Measurements from ENCODE around the gene GNG7.
"Not testable (repeated sequence)": the region's sequence is repeated elsewhere in the genome, so short reads cannot be mapped to it uniquely, and the experiment has no call there.

Gene GNG7

DNA sequence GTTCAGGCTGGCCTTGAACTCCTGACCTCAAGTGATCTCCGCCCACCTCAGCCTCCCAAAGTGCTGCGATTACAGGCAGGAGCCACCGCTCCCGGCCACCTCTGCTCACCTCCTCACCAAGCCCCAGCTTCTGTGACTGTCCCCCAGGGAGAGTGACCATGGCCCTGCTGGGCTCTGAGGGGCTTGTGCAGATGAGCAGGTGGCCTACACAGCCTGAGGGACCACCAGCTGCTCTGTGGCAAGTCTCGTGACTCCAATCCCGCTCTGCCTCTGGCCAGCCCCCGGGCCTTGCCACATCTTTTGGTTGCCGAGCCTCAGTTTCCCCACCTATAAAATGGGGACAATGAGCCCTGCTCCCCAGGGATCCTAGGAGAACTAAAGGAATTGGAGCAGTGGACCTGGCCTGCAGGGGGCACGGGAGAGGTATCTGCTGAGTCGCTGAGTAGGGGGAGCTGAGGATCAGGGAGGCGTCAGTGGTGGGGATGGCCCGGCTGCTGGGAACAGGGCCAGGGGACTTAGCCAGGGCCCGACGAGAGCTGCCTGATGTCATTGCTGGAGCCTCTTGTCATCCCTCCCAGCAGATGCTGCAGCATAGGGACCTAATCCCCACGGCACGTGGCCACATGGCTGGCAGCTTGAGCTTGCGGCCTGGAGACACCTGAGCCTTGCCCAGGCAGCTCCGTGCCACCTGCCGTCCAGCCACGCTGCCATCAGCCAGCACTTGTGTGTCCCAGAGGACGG lies 151.9 kb downstream of the GNG7 start:
- no peak for DNase-seq (ENCODE audit: low spot score)

DNA sequence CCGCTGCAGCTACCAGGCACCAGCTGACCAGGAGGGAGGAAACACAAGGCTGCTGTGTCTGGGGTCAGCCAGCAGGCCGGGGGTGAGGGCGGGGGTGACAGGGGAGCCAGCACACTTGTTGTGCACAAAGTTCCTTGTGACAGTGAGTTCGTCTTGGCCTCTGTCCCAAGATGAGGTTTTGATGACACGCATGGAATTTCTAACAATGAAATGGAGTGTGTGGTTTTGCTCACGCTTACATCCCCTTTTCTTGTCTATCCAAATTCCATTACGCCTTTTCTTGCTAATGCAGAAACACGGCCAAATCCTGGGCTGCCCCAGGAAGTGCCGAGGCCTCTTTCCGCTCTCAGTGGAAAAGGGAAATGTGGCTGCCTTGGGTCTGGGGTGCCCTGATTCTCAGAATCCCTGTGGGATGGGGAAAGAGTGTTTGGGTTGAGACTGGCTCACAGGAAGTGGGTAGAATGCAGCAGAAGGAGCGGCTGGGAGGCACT lies 152.7 kb downstream of the GNG7 start:
- no peak for DNase-seq (ENCODE audit: low spot score)

DNA sequence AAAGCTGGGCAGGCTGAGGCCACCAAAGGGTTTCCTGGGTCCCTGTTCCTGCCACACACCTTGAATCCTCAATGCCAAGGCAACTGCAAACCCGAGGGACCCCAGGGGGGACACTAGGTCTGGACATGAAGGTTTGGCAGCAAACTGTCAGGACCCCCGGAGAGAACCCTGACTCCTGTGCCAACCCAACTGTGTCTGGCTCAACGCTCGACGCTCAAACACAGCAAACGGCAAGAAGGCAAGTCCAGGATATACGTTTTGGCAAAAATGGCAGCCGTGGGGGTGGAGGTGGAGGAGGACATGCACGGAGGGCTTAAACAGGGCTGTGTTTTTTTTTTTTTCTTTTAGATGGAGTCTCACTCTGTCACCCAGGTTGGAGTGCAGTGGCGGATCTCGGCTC lies 153.5 kb downstream of the GNG7 start:
- DNase-seq (ENCODE audit: low spot score), result no peak

DNA sequence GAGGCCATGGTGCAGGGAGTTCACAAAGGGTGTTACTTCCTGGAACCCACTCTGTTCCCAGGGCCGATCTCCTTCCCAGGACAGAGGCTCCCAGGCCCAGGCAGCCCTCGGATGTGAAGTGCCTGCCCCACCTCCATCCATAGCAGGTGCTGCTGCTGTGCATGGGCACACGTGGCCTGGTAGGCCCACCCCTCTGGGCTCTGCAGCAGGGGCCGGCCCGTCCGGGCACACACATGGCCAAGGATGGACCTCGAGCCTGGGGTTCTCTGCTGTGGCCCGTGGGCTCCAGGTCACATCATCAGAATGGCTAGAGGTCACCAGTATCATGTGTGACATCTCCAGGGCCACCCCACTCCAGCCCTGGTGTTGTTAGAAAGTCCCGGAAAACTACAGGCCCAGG lies 154.8 kb downstream of the GNG7 start:
- DNase-seq (ENCODE audit: low spot score), result no peak

DNA sequence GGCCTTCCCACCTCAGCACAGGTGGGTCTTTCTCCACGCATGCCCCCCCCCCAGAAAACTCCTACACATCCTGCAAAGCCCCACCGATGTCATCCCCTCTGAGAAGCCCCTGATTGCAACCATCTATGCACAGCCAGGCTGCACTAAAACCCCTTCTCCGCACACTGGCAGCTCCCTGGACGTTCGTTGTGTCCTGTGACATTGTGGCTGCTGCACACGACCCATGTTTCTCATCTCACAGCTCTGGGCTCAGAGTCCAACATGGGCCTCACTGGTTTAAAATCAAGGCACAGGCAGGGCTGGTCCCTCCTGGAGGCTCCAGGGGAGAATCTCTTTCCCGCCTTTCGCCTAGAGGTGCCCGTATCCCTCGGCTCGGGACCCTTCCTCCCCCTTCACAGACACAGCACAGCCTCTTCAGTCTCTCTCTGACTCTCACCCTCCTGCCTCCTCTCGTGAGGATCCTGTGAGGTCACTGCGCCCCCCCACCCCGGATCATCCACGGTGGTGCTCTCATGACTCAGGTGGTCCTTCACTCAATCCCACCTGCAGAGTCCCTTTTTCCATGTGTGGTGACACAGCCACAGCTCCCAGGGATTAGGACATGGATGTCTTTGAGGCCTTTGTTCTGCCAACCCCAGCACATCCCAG lies 155.3 kb downstream of the GNG7 start:
- DNase-seq (ENCODE audit: low spot score), result no peak

DNA sequence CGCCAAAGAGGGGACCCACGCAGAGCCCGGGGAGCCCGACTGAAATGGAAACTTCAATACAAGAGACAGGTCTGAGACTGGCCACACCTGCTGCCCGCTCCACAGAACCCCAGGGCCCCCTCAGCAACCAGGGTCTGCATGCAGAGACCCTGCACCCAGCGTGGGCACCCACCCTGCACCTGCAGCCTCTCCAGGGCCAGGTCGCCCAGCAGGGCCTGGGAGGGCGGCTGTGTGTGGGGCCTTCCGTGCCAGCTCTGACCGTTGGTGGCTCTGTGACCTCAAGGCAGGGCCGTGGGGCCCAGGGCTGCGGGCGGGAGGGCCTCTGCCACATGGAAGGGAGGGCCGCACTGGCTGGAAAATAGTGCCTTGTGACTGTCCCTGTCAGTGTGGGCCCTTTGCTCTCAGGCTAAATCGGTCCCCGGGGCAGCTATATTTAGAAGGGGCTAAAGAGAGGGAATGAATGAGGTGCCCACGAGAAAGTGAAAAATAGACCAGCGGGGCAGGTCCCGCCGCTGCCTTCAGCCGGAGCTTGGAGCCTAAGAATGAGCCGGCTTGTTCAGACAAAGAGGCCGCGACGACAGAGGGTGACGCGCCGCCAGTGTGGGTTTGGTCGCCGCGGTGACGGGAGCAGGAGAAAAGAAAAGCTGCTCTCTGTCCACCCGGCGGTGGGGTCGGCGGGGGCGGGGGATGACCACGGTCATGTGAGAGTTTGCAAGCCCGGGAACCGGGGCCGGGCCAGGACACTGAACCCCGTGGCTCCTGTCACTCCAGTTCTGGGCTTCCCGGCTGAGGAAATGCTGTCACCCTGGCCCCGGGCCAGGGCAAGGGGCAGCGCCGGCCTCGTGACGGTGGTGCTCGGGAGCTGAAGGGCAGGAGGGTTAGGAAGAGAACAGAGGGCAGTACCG lies 156.1 kb downstream of the GNG7 start:
- no peak for DNase-seq (ENCODE audit: low spot score)

DNA sequence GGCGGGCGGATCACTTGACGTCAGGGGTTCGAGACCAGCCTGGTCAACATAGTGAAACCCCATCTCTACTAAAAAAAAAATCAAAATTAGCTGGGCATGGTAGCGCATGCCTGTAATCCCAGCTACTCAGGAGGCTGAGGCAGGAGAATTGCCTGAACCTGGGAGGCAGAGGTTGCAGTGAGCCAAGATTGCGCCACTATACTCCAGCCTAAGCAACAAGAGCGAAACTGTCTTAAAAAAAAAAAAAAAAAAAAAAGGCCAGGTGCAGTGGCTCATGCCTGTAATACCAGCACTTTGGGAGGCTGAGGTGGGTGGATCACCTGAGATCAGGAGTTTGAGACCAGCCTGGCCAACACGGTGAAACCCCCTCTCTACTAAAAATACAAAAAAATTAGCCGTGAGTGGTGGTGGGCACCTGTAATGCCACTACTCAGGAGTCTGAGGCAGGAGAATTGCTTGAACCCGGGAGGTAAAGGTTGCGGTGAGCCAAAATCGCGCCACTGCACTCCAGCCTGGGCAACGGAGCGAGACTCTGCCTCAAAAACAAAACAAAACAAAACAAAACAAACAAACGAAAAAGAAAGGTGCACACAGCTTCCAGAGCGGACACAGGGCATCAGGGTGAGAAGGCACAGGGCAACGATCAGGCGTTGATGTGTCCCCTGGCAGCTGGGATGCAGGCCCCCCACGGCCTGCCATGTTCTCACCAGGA lies 156.9 kb downstream of the GNG7 start:
- DNase-seq (ENCODE audit: low spot score), result not testable (repeated sequence)

DNA sequence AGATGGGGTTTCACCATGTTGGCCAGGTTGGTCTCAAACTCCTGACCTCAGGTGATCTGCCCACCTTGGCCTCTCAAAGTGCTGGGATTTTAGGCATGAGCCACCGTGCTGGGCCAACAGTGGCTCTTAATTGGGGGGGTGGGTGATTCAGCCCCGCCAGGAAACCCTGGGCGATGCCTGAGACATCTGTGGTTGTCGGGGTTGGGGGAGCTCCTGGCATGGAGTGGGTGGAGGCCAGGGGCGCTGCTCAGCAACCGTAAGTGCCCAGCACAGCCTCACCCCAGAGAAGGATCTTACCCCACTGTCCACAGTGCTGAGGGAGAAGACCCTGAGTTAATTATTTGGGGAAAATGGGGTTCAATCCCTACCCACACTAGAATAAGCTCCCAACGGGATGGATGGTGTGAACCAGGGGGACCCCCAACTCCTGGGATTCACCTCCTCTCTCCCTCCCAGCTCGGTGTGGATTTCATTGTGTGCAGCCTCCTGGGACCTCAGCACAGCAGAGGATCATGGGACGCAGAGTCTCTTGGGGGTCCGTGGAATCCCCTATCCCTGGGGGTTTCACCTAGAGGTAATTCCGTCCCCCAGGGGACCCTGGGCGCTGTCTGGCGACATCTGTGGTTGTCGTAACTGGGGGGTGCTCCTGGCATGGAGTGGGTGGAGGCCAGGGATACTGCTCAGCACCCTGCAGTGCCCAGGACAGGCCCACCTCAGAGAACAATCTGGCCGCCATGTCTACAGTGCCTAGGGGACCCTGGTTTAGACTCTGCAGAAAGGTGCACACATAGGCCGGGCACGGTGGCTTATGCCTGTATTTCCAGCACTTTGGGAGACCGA lies 157.7 kb downstream of the GNG7 start:
- no peak for DNase-seq (ENCODE audit: low spot score)

DNA sequence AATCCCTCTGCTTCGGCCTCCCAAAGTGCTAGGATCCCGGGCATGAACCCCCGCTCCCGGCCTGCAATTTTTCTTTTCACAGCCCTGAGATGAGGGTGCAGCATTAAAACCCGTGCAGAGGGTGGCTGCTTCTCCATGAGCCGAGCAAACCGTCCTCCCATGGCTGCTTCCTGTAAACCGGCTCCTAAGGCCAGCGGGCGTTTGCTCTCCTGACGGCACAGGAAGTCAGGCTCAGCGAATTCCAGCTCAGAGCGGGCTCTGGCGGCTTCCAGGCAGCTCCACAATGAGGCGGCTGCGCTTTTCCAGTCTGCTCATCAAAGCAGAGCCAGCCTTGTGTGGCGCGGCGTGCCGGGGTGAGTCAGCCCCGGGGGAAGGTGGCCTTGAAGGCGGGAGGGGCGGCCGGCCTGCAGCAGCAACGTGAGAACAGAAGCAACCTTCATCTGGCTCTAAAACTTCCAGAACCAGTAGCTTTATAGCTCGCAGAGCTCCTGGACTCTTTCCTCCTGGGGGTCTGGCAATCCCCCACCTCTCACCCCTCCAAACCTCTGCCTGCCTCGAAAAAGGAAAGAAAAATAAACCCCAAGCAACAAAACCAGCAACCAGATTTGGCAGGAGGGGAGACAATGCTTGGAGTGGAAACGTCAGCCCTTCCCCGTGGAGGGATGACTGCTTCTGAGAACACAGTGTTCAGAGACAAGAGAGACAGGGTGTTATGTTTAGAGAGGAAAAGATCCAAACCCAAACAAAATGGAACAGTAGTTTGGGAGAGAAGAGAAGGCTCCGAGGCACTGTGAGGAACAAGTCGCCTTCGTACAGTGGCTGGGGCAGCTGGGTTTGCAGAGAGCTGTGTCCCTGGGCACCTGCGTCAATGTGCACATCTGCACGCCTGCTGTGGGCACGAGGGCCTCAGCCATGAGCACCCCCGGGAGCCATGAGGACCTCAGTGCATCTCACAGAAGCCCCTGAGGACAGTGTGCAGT lies 158.7 kb downstream of the GNG7 start:
- no peak for DNase-seq (ENCODE audit: low spot score)

DNA sequence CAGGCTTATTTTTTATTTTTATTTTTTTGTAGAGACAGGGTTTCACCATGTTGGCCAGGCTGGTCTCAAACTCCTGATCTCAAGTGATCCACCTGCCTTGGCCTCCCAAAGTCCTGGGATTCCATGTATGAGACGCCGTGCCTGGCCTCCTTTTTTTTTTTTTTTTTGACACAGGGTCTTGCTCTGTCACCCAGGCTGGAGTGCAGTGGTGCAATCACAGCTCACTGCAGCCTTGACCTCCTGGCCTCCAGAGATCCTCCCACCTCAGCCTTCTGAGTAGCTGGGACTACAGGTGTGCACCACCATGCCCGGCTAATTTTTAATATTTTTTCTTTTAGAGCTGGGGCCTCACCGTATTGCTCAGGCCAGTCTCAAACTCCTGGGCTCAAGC lies 159.4 kb downstream of the GNG7 start:
- not testable (repeated sequence) for DNase-seq (ENCODE audit: low spot score)

DNA sequence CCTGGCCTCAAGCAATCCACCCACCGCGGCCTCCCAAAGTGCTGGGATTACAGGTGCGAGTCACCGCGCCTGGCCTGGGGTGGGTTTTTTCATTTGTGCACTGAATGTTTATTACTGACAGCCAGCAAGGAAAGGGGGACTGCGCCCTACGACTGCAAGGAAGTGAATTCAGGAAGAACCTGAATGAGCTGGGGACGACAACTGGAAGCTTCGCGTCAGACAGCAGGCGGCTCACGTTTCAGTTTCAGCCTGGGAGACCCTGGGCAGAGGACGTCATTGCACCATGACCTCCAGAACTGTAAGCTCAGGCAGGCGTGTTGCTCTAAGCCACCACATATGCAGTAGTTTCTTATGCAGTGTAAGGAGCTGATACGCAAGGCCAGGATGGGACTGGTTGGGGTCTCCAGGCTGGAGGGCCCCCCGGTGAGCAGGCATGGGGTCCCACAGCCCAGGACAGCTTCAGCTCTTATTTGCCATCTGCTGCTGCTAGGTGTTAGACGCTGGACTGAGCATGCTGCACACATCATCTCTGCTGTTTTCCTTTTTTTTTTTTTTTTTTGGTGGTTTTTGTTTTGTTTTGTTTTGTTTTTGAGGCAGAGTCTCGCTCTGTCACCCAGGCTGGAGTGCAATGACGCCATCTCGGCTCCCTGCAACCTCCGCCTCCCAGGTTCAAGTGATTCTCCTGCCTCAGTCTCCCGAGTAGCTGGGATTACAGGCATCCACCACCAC lies 160.0 kb downstream of the GNG7 start:
- no peak for DNase-seq (ENCODE audit: low spot score)

DNA sequence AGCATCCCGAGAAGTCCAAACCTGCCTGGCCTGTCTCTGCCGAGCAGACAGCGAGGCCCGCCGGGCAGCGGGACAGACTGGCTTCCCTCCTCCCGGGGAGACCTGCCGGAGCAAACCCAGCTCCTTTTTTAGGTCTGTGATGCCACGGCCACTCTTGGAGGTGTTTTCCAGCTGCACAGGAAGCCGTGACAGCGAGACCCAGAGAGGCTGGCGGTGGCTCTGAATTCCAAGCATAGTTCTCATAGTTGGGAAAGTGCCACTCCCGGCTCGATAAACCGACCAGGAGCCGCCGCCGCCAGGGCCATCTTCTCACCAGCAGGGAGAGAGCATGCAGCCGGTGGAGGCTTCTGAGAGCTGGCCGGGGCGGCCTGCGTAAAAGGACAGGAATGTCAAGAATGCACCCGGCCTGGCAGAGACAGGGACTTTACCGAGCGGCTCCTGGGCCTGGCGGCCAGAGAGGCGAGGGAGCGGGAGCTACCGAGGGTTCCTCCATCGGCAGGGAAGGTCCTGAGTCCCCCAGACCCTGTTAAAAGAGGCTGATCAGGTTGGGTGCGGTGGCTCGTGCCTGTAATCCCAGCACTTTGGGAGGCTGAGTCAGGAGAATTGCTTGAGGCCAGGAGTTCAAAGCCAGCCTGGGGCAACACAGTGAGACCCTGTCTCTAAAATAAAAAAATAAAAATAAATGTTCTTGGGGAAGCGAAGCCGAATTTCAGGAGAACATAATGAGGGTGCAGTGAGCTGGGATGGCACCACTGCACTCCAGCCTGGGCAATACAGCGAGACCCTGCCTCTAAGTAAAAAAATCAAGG lies 161.6 kb downstream of the GNG7 start:
- DNase-seq (ENCODE audit: low spot score), result no peak

DNA sequence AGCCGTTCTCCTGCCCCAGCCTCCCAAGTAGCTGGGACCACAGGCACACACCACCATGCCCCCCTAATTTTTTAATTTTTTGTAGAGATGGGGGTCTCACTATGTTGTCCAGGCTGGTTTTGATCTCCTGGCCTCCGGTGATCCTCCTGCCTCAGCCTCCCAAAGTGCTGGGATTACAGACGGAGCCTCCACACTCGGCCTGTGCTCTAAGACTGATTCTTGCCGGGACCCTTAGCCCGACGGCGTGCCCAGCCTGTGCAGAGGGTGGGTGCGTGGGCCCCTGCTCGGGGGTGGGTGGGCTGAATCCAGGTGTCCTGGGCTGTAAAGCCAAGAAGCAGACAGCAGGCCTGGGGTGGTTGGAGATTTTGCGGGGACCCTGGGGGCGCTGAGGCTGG lies 162.2 kb downstream of the GNG7 start:
- DNase-seq (ENCODE audit: low spot score), result no peak

DNA sequence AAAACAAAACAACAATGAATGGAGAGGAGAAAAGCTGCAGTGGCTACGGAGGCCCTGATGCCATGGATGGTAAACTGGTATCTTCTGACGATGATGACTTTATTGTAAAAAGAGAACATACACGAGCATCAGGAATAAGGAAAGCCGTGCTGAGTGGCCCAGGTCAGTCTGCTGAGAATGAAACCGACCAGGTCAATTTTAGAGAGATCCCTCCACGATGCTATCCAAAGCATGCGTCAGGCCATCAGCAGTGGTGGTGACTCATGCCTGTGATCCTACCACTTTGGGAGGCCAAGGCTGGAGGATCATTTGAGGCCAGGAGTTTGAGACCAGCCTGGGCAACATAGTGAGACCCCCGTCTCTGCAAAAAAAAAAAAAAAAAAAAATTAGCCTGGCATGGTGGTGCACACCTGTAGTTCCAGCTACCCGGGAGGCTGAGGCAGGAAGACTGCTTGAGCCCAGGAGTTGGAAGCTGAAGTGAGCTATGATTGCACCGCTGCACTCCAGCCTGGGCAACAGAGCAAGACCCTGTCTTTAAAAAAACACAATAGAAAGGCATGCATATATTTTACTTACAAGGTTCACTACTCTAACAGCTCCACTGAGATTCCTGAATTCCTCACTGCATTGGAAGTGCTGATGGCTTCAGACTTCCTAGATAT lies 164.3 kb downstream of the GNG7 start:
- no peak for DNase-seq (ENCODE audit: low spot score)

DNA sequence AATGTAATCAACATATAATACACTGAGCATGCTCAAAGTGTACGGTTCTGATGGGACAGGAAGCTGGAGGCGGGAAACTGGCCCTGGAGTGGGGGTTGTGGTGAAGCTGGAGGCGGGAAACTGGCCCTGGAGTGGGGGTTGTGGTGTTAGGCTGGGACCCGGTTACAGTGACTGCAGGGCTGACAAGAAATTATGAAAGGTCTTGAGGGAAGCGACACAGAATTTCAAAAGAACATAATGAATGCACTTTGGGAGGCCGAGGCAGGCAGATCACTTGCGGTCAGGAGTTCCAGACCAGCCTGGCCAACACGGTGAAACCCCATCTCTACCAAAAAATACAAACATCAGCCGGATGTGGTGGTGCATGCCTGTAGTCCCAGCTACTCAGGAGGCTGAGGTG lies 164.9 kb downstream of the GNG7 start:
- DNase-seq (ENCODE audit: low spot score), result not testable (repeated sequence)

DNA sequence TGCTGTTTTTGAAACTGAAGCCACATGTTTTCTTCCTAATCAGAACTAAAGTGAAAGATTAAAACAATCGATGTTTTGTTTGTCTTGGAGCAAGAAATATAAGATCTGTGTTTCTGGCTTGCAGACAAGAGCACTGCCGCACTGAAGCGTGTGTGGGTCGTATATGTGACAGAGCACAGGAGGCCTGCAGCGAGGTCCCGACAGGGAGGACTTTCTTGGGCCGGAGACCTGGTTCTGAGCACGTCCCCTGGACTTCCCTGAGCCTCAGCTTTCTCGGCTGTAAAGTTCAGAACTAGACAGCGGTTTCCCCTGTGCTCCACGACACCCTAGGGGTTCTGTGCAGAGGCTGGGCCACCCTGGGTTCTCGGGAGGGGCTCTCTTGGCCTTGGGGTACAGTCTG lies 166.0 kb downstream of the GNG7 start:
- no peak for DNase-seq (ENCODE audit: low spot score)

DNA sequence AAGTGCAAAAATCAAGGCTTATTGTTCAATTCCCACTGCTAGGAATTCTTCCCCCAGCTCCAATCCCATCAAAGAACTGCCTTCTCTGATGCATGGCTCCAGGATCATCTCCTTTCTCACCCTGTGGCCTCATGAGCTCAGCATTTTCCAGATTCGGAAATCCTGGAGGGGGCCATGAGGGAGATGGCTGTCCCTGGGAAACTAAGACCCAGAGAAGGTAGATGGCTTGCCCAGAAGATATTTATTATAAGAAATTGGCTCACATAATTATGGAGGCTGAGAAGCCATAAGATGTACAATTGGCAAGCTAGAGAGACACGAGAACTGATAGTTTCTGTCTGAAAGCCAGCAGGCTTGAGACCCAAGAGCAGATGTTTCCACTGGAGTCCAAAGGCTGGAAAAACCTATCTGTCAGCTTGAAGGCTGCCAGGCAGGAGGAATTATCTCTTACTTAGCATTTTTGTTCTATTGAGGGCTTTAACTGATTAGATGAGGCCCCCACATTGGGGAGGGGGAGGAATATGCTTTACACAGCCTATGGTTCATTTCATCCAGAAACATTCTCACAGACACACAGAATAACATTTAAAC lies 168.0 kb downstream of the GNG7 start:
- no peak for DNase-seq (ENCODE audit: low spot score)
